Measurements from ENCODE around the gene PLXNA4. TPM values are rescaled to one million over a fixed set of nuclear protein-coding genes. Genes with fewer than 3 reads are reported as not detected.

The PLXNA4 gene
- total and polyA plus RNA-seq, 8 donors, result 0.19 to 1.6 (median 0.47) TPM

DNA sequence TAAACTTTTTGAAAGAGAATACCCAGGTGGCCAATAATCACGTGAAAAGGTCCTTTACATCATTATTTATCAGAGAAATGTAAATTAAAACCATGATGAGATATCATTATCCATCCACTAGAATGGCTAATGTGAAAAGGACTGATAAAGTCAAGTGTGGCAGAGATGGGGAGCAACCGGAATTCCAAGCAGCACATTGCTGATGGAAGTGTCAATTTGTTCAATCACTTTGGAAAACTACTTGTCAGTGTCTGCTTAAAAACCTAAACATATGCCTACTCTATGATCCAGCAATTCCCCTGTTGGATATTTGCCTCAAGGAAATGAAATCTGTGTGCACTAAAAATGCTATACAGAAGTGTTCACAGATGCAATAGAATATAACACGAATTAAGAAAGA, 465.6 kb downstream of the PLXNA4 start:
- H3K9me3 ChIP-seq, result no peaks in the 10 kb centered on the region

DNA sequence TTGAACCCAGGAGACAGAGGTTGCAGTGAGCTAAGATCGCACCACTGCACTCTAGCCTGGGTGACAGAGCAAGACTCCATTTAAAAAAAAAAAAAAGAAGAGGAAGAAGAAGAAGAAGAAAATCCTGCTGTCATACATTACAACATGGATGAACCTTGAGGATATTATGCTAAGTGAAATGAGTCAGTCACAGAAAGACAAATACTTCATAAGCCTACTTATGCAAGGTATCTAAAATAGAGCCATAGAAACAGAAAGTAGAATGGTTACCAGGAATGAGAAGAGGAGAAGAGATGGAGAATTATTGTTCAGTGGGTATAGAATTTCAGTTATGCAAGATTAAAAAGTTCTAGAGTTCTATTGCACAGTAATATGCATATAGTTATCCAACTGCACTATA, 466.5 kb downstream of the PLXNA4 start:
- no peaks in the 10 kb centered on the region for H3K9me3 ChIP-seq

More for the DNA sequence above, 465.6 kb downstream of the PLXNA4 start:
- intact Hi-C loops (cut with DNase I), result no loop called here
- FAIRE-seq (no peak), DNase-seq (no peak), ATAC-seq (no peak)
- H3K27me3 ChIP-seq, result no peaks in the 10 kb centered on the region
- 49 to 58% methylated on average over 3 of the region's 3 CpGs for WGBS, 2 donors
- H3K27ac ChIP-seq, result no peak overlapping the region
- TF ChIP-seq, protein P1, sequence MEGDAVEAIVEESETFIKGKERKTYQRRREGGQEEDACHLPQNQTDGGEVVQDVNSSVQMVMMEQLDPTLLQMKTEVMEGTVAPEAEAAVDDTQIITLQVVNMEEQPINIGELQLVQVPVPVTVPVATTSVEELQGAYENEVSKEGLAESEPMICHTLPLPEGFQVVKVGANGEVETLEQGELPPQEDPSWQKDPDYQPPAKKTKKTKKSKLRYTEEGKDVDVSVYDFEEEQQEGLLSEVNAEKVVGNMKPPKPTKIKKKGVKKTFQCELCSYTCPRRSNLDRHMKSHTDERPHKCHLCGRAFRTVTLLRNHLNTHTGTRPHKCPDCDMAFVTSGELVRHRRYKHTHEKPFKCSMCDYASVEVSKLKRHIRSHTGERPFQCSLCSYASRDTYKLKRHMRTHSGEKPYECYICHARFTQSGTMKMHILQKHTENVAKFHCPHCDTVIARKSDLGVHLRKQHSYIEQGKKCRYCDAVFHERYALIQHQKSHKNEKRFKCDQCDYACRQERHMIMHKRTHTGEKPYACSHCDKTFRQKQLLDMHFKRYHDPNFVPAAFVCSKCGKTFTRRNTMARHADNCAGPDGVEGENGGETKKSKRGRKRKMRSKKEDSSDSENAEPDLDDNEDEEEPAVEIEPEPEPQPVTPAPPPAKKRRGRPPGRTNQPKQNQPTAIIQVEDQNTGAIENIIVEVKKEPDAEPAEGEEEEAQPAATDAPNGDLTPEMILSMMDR (IDR thresholded peaks at IDR 0.05), result no peak
- H3K4me1 ChIP-seq, result no peaks in the 10 kb centered on the region
- no peaks in the 10 kb centered on the region for H3K36me3 ChIP-seq
- H3K4me3 ChIP-seq, result no peak overlapping the region

DNA sequence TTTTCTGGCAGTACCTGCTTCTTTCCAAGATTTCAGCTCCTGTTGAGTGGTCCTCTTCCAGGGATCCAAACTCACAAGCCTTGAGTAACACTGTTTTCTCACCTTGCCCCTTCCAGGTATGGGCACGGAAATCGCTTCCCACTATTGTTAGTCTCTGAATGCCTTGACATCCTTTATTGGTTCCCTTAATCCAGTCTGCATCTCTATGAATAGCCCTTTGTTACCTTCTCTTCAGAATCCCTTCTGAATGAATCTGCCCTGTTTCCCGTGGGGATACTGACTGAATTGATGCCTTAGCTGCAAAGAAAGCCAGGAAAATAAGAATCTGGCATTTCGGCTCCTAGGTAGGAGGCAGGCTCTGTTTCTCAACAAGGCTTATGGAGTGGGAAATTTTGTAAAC, 467.7 kb downstream of the PLXNA4 start:
- no peak overlapping the region for H3K4me3 ChIP-seq
- TF ChIP-seq, protein P1 (IDR thresholded peaks at IDR 0.05), result no peak
- no peaks in the 10 kb centered on the region for H3K9me3 ChIP-seq
- no peaks in the 10 kb centered on the region for H3K4me1 ChIP-seq
- FAIRE-seq (no peak), DNase-seq (no peak), ATAC-seq (no peak)
- H3K36me3 ChIP-seq, result no peaks in the 10 kb centered on the region
- WGBS, 2 donors, result 54 to 61% methylated on average over 4 of the region's 4 CpGs
- no peak overlapping the region for H3K27ac ChIP-seq
- no peaks in the 10 kb centered on the region for H3K27me3 ChIP-seq
- intact Hi-C loops (cut with DNase I), result no loop called here

More for the DNA sequence above, 466.5 kb downstream of the PLXNA4 start:
- WGBS, 2 donors, result 90 to 100% methylated on average over 1 of the region's 1 CpG
- no peaks in the 10 kb centered on the region for H3K36me3 ChIP-seq
- intact Hi-C loops (cut with DNase I), result no loop called here
- no peak overlapping the region for H3K27ac ChIP-seq
- TF ChIP-seq, protein P1 (IDR thresholded peaks at IDR 0.05), result no peak
- ATAC-seq (no peak), FAIRE-seq (no peak), DNase-seq (no peak)
- H3K27me3 ChIP-seq, result no peaks in the 10 kb centered on the region
- H3K4me1 ChIP-seq, result no peaks in the 10 kb centered on the region
- H3K4me3 ChIP-seq, result no peak overlapping the region

DNA sequence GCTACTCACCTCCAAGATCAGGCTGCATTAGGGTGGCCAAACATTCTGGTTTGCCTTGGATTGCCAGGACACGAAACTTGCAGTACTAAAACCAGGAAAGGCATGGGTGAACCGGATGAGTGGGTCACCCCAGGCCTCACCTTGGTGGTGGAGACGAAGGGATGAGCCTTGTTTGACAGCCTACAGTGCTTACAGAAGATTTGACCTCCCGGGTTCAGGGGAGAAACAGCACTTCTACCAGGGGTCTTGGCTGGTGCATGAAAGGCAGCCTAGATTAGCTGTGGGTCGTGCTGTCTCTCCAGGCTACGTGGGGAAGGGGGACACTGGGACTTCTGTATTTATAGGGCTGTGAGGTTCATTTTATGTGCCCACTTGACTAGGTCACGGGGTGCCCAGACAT, 469.8 kb downstream of the PLXNA4 start:
- 80 to 91% methylated on average over 7 of the region's 7 CpGs for WGBS, 2 donors
- Histone ChIP-seq H3K9me3 (no peaks in the 10 kb centered on the region), H3K27me3 (no peaks in the 10 kb centered on the region), H3K27ac (no peak overlapping the region), H3K4me1 (no peaks in the 10 kb centered on the region), H3K36me3 (no peaks in the 10 kb centered on the region), H3K4me3 (no peak overlapping the region)
- FAIRE-seq (no peak), ATAC-seq (no peak), DNase-seq (no peak)
- TF ChIP-seq, protein P1 (IDR thresholded peaks at IDR 0.05), result no peak
- intact Hi-C loops (cut with DNase I), result no loop called here

DNA sequence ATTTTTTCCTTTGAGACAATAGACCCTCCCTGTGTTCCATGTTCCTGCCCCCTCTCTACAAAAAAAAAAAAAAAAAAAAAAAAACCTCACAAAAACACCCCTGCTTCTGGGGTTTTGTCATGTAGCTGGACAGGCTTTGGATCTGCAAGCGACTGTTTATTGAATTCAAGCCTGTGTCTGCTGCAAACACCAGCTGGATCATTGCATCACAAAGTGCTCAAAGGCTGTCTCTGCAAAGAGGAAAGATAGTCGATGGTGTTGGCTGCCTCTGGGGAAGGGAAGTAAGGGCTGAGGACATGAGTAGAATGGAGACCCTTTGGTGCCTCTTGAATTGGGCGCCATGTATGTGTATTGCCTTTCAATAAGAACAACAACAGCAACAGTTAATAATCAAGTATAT, 471.2 kb downstream of the PLXNA4 start:
- ATAC-seq, result no peak
- H3K9me3 ChIP-seq, result no peaks in the 10 kb centered on the region
- no peaks in the 10 kb centered on the region for H3K27me3 ChIP-seq
- no peaks in the 10 kb centered on the region for H3K4me1 ChIP-seq
- no peak for FAIRE-seq
- H3K27ac ChIP-seq, result no peak overlapping the region
- no peaks in the 10 kb centered on the region for H3K36me3 ChIP-seq
- 72 to 87% methylated on average over 3 of the region's 3 CpGs for WGBS, 2 donors
- DNase-seq, result no peak
- no peak overlapping the region for H3K4me3 ChIP-seq
- TF ChIP-seq, protein P1 (IDR thresholded peaks at IDR 0.05), result no peak
- intact Hi-C loops (cut with DNase I), result no loop called here

Measured in pancreas (tissue), 10 donors.